Measurements from ENCODE around the gene BSND.

DNA sequence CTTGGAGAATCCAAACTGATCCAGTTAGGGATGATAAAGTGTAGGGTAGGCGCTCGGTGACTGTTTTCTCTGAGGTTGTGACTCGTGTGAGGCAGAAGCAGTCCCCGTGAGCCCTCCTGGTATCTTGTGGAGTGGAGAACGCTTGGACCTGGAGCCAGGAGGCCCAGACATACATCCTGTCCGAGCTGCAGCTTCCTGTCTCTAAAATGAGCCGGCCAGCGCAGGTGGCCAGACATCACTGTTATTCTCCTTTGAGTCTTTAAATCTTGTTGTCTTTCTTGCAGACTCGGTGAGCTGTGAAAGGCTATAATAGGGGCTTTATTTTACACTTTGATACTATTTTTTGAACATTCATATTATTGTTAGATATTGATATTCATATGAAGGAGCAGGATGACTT is 52.9 kb downstream of the BSND start:
- TF ChIP-seq GABPA (IDR thresholded peaks at IDR 0.05; ENCODE audit: low read depth) (no peak), MXI1 (IDR thresholded peaks at IDR 0.05; ENCODE audit: low read depth, low read length) (no peak), FOXM1 (IDR thresholded peaks at IDR 0.05; ENCODE audit: low read depth) (no peak), CTCF (IDR thresholded peaks at IDR 0.05) (no peak), SIN3A (IDR thresholded peaks at IDR 0.05; ENCODE audit: borderline replicate concordance, low read depth, low read length) (no peak), EP300 (IDR thresholded peaks at IDR 0.05; ENCODE audit: borderline replicate concordance in 1 of 2, low read depth in 1 of 2, low read length in 1 of 2) (no peak)
